Stimulated activated CD8-positive, alpha-beta memory T cell treated with anti-CD3 and anti-CD28 coated beads, Interleukin-12 subunit alpha, Interleukin-12 subunit beta, amount 100 ng/mL, for 4 hours (primary cell): ENCODE data around the gene MYLK4.
"Not testable (repeated sequence)": the region's sequence is repeated elsewhere in the genome, so short reads cannot be mapped to it uniquely, and the experiment has no call there.

ENCODE experiments used
- DNase-seq: peaks from one replicate; pipeline ENCODE4 v3.0.0-alpha.2; 2020; ENCODE audit warnings: low read depth

Gene MYLK4

GRCh38 chr6:2777249-2777648 lies 26.5 kb upstream of the MYLK4 start:
- no peak for DNase-seq

GRCh38 chr6:2775003-2775402 lies 24.3 kb upstream of the MYLK4 start:
- DNase-seq: no peak

GRCh38 chr6:2773449-2773848 lies 22.7 kb upstream of the MYLK4 start:
- DNase-seq: no peak

- no peak for DNase-seq
Measured at GRCh38 chr6:2772840-2773239, 22.1 kb upstream of the MYLK4 start.

GRCh38 chr6:2771079-2771478 lies 20.4 kb upstream of the MYLK4 start:
- no peak for DNase-seq

GRCh38 chr6:2770171-2770570 lies 19.4 kb upstream of the MYLK4 start:
- no peak for DNase-seq

GRCh38 chr6:2768696-2769095 lies 18.0 kb upstream of the MYLK4 start:
- DNase-seq: no peak

- no peak for DNase-seq
Measured at GRCh38 chr6:2767657-2768524, 17.2 kb upstream of the MYLK4 start.

- DNase-seq: no peak
Measured at GRCh38 chr6:2766767-2767656, 16.3 kb upstream of the MYLK4 start.

GRCh38 chr6:2765896-2766766 lies 15.4 kb upstream of the MYLK4 start:
- peak; percentile 33 for DNase-seq

GRCh38 chr6:2765166-2765895 lies 14.6 kb upstream of the MYLK4 start, which contains the start of gene WRNIP1:
TSS of gene WRNIP1 (plus strand) at chr6:2765393. CDS start at chr6:2765623, 230 bp downstream.
- peak; percentile 97 for DNase-seq

GRCh38 chr6:2764610-2765165 lies 14.0 kb upstream of the MYLK4 start:
- DNase-seq: peak; percentile 36

GRCh38 chr6:2763876-2764540 lies 13.3 kb upstream of the MYLK4 start:
- DNase-seq: no peak

GRCh38 chr6:2763345-2763841 lies 12.7 kb upstream of the MYLK4 start:
- no peak for DNase-seq

- DNase-seq: not testable (repeated sequence)
Measured at GRCh38 chr6:2762868-2763267, 12.1 kb upstream of the MYLK4 start.

- DNase-seq: no peak
Measured at GRCh38 chr6:2760882-2761842, 10.4 kb upstream of the MYLK4 start.

GRCh38 chr6:2758980-2759379 lies 8.3 kb upstream of the MYLK4 start:
- DNase-seq: no peak

GRCh38 chr6:2756687-2757224 lies 6.0 kb upstream of the MYLK4 start:
- DNase-seq: no peak

- no peak for DNase-seq
Measured at GRCh38 chr6:2756241-2756640, 5.5 kb upstream of the MYLK4 start.
